Measurements from ENCODE around the gene PAX6. TPM values are rescaled to one million over a fixed set of nuclear protein-coding genes. Genes with fewer than 3 reads are reported as not detected.

The PAX6 gene
- total and polyA plus RNA-seq, 2 donors (not counting 1 experiment from before 2014, with no cell fraction given) = 0.44 TPM; not detected in 1

DNA sequence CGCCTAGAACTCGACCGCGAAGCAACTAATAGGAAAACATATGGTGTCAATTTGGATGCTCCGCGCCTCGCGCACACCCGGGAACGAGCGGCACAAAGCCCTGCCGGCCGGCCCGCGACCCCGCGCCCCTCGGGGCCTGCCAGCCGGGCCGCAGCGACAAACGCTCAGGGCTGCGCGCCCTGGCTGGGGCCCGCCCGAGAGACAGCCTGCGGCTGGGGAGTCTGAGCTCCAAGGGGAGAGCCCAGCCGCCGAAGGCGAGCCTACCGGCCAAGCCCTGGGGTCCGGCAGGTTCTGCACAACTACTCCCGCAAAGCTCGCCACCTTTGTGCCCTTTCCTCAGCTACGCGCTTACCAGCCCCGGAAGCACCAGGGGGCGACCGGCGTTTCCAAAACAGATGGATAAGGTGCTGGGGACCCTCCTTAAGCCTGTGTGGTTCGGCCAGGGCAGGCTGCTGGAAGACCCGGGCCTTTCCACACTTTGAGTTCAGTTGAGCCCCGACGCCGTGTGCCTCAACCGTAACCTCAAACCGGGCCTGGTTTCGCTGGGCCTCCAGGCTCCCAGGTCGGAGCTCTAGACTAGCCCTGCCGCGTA lies 6.0 kb downstream of the PAX6 start:
- Histone ChIP-seq H3K4me1 (ENCODE audit: control insufficient read depth, extremely low read depth, insufficient read depth, low read length) (no peaks in the 10 kb centered on the region), H3K36me3 (ENCODE audit: control insufficient read depth, insufficient read depth, low read length) (no peaks in the 10 kb centered on the region), H4K20me1 (ENCODE audit: control insufficient read depth, extremely low read depth, insufficient read depth, low read length) (no peaks in the 10 kb centered on the region), H2AFZ (ENCODE audit: low read length) (no peak overlapping the region), H3K4me2 (ENCODE audit: extremely low read depth, insufficient read depth, low read length) (no peak overlapping the region), H3K27me3 (ENCODE audit: control insufficient read depth, insufficient read depth, low read length) (peaks cover 94% of the 10 kb centered on the region), H3K27ac (ENCODE audit: insufficient read depth, low read length) (no peak overlapping the region), H3K9me3 (ENCODE audit: control insufficient read depth, insufficient read depth, low read depth, low read length) (no peaks in the 10 kb centered on the region), H3K79me2 (ENCODE audit: control insufficient read depth, insufficient read depth, low read length) (no peaks in the 10 kb centered on the region), H3K4me3 (replicated peaks in 1 of 4; ENCODE audit: control extremely low read depth in 1 of 4, insufficient read depth in 1 of 4, low read depth in 3 of 4, low read length in 4 of 4) (no peak overlapping the region), H3K9ac (ENCODE audit: insufficient read depth, low read length) (no peak overlapping the region)
- peak in 1 of 2 donors; percentile 52 for DNase-seq (ENCODE audit: low read depth in 2 of 2)
- TF ChIP-seq EZH2 (IDR thresholded peaks at IDR 0.05; ENCODE audit: low read length, missing control alignments) = no peak
- no peak for TF ChIP-seq CTCF (conservative IDR thresholded peaks at IDR 0.05 in 1 of 2, IDR thresholded peaks at IDR 0.05 in 1 of 2; ENCODE audit: low read depth in 1 of 2, low read length in 2 of 2)

GRCh38 chr11:31804312-31805036 lies 6.6 kb downstream of the PAX6 start:
- no peak overlapping the region for H3K9ac ChIP-seq (ENCODE audit: insufficient read depth, low read length)

More at GRCh38 chr11:31804312-31805036, 6.6 kb downstream of the PAX6 start:
- Histone ChIP-seq H3K9me3 (ENCODE audit: control insufficient read depth, insufficient read depth, low read depth, low read length) (no peaks in the 10 kb centered on the region), H4K20me1 (ENCODE audit: control insufficient read depth, extremely low read depth, insufficient read depth, low read length) (no peaks in the 10 kb centered on the region), H3K27me3 (ENCODE audit: control insufficient read depth, insufficient read depth, low read length) (peaks cover 96% of the 10 kb centered on the region), H3K4me2 (ENCODE audit: extremely low read depth, insufficient read depth, low read length) (no peak overlapping the region), H3K4me1 (ENCODE audit: control insufficient read depth, extremely low read depth, insufficient read depth, low read length) (no peaks in the 10 kb centered on the region), H3K79me2 (ENCODE audit: control insufficient read depth, insufficient read depth, low read length) (no peaks in the 10 kb centered on the region), H3K4me3 (replicated peaks in 1 of 4; ENCODE audit: control extremely low read depth in 1 of 4, insufficient read depth in 1 of 4, low read depth in 3 of 4, low read length in 4 of 4) (peak overlapping the region in 1 of 4 experiments; percentile 4), H3K27ac (ENCODE audit: insufficient read depth, low read length) (no peak overlapping the region), H2AFZ (ENCODE audit: low read length) (no peak overlapping the region), H3K36me3 (ENCODE audit: control insufficient read depth, insufficient read depth, low read length) (no peaks in the 10 kb centered on the region)
- TF ChIP-seq CTCF (conservative IDR thresholded peaks at IDR 0.05 in 1 of 2, IDR thresholded peaks at IDR 0.05 in 1 of 2; ENCODE audit: low read depth in 1 of 2, low read length in 2 of 2) (no peak), EZH2 (IDR thresholded peaks at IDR 0.05; ENCODE audit: low read length, missing control alignments) (no peak)
- DNase-seq (ENCODE audit: low read depth in 2 of 2) = peak in 1 of 2 donors; percentile 53

Data from fibroblast of lung (primary cell).